Activated naive CD4-positive, alpha-beta T cell (primary cell): ENCODE results near the gene PRDM5.
"Not testable (repeated sequence)": the region's sequence is repeated elsewhere in the genome, so short reads cannot be mapped to it uniquely, and the experiment has no call there.

Experiments
- DNase-seq, 4 experiments: peaks; one replicate each; lab custom pipeline; 2025; lab: John Stamatoyannopoulos, UW

PRDM5 gene

DNA sequence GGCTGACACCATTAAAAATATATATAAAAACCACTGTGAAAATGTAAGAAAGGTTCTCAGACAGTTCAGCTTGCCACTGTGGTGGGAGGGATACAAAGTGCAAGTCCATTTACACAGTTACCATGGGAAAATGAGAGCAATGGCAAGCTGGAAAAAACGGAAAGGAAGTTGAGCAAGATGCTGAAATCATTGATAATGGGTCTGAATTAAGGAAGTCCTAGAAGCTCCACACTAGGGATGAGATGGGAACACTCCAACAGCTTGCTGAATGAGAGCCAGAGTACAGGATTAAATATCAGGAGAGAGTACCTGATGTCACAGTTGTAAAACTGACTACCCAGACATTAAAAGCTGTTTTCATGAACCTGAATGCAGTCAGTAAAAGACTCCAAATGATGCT is 218.6 kb downstream of the PRDM5 start:
- no peak for DNase-seq

DNA sequence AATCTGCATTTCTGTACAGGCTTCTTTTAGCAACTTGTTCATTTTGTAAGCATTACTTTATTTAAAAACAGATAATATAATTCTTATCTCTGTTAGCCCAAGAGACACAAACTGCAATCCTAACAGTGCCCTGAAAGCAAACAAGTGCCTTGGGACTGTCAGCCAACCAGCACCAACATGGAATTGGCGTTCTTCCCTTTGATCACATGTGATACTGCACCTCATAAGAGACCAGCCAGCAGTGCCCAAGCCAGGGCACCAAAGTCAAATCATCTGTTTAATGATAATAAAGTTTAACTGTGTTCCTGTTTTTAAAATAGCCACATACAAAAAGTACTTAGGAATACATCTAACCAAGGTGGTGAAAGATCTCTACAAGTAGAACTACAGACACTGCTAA is 223.2 kb downstream of the PRDM5 start:
- DNase-seq, result no peak

DNA sequence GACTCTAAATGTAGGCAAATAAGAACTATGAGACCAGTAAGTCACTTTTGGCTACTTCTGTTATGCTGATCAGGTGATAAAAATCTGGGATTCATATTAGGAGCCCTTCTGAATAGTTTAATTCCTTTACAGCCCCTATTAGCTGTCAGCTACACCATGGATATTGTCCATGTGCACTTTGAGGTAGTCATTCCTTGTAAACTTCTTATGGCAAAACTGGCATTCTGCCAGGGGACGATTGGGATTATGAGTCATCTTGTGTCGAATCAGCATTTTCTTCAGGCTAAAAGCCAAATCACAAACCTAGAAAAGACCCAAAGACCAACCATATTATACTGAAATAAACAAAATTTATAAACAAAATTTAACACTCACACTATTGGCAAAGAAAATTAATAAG is 227.6 kb downstream of the PRDM5 start:
- DNase-seq, result no peak

DNA sequence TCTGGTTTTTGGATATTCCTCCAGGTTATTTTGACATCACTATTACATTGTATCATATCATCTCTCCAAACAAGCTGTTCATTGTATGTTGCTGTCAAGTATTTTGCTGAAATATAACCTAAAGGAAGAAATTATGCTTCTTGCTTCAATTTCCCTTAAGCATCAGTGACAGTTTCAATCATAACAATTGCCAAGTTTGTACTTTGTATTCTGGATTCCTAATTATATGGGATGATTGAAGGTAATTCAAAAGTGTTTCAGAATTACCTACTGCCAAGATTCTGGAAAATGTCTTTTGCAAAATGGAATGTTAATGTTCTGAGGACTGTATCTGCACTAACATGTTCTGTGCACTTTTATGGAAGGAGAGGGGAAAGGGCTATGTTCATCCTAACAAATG is 228.7 kb downstream of the PRDM5 start:
- DNase-seq, result no peak

DNA sequence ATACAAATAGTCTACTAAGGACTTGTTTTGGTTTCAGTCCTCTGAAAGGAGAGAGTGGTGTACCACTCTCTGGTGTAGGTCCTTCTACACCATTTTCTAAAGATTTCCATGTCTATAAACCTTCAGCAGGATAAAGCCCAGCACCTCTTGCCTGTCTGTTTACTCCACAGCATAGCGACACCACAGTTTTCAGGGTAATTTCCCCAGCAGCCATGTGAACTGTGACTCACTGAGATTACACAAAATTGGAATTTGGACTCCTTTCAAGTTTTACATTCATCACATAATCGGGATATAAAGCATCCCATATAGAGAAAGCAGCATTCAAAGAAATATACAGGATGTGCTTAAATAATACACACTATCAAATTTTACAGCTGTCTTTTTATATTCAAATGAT is 229.6 kb downstream of the PRDM5 start:
- DNase-seq, result no peak

DNA sequence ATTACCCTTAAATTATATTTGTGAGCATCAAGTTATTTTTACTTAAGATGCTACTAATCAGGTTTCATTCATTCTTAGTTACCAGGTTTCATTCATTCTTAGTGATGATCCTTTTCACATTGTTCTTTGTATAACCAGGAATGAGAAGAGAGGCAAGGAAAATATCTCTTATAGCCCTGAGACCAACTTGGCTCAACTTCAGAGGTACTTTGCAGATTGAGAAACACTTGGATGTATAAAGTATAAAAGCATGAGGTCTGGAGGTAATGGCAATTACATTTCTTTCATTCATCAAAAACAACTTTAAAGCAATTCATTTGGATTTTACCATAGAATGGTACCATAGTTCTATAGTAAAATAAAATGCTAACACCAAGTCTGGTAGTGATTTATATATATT is 231.0 kb downstream of the PRDM5 start:
- no peak for DNase-seq

DNA sequence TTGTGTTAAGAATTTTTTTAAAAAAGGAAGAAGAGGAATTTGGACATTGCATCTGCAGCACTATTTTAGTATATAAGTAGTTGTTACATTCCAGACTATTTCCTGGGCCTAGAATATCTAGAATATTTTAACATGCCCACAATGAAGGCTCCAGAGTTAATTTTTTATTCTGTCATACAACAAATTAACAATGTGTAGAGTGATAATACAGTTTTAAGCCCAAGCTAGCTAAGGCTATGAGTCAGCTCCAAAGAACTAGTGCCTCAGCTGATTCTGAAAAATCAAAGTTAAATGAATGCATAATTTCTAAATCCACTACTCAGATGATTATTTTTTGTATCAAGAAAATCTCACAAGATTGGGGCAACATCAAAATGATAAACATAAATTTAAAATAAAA is 231.4 kb downstream of the PRDM5 start:
- no peak for DNase-seq

DNA sequence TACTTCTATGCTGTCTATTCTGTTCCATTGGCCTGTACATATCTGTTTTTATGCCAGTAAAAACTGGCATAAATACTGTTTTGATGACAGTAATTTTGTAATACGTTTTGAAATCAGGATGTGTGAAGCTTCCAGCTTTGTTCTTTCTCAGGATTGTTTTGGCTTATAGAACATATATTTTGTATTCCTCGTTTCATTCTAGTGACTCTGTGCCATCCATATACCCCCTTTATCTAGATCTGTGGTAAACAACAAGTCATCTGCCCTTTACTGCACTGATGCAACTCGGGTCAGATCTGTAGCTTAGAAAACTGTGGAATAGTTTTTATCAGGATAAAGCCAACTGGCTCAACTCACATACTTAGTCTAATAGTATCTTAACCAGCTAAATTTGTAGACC is 233.7 kb downstream of the PRDM5 start:
- no peak for DNase-seq

DNA sequence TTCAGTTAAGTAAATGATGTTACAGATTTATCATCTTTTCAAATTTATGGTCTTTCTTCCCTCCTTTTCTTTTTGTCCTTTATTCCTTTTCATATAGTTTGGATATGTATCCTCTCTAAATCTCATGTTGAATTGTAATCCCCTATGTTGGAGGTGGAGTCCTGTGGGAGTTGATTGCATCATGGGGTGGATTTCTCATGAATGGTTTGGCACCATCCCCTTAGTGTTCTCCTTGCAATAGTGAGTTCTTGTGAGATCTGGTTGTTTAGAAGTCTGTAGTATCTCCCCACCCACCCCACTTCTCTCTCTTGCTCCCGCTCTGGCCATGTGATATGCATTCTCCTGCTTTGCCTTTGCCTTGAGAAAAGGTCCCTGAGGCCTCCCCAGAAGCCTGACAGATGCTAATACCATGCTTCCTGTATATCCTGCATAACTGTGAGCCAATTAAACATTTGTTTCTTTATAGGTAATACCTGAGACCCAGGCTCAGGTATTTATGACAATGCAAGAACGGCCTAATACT is 236.7 kb downstream of the PRDM5 start:
- DNase-seq, result no peak

DNA sequence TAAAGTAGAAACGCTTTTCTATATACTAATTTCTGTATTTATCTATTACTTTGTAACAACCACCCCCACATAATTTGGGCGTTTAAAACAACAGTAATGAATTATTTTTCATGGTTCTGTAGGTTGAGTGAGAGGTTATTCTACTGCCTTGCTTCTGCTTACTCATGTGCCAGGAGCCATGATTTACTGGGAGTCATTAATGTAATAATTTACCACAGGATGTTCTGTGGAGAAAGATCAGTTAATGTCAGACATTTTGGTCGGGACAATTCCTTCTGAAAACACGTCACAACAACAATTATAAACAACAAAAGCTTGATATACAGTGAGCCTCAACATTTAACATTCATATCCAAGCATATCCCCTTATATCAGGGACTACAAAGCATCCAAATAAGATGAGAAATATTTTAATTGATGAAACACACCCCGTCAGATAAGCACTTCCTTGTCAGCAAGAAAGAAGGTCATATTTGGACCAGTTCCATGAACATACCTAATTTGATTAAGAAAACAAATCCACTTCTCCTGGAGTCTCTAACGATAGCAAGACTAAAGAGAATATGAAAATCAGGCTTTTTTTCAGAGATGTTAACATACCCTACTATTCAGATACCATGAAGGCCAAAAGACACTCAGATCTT is 238.5 kb downstream of the PRDM5 start:
- DNase-seq, result no peak

DNA sequence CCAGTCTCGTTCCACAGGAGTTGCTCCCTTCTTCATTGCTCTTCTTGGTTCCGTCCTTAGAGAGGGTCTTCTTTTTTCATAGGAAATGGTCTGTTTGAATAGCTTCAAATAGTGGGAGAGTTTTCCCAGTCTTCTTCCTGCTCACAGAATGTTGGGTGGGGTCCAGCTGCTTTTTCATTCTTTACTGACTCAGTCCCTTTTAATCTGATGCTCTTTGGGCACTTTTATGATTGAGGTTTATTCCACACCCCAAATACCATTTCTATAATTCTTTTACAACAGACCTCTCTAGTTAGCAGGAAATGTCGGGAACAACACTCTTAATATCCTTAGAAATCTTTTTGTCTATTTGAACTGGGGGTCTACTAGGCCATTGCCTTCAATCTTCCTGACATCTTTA is 239.5 kb downstream of the PRDM5 start:
- no peak for DNase-seq

DNA sequence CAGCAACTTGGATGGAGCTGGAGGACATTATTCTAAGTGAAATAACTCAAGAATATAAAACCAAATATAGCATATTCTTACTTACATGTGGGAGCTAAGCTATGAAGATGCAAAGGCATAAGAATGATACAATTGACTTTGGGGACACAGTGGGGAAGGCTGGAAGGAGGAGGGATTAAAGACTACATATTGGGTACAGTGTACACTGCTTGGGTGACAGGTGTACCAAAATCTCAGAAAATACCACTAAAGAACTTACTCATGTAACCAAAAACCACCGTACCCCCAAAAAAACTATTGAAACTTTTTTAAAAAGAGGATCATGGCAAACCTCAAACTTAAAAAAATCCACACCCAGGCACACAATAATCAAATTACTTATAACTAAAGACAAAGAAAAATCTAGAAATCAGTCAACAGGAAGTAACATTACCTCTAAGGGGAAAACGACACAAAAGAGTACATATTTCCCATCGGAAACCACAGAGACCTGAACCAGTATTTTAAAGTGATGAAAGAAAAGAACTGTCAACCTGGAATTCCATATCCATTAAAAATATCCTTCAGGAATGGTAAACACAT is 241.8 kb downstream of the PRDM5 start:
- DNase-seq, result no peak

DNA sequence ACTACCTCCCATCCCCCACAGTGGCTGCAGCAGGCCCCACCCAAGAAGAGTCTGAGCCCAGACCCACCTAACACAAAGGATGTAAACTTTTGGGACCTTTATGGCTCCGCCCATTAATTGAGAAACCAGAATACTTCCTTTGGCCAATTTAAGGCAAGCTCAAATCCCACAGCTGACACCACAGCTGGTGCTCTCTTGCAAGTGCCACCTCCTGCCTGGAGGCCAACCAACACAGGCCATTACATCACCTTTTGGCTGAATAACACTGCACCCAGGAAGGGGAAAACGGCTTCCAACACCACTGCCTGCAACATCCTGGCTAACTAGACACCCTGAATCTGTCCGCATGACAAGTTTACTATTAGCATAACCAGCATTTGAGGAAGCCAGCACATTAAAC is 248.8 kb downstream of the PRDM5 start:
- DNase-seq, result no peak

DNA sequence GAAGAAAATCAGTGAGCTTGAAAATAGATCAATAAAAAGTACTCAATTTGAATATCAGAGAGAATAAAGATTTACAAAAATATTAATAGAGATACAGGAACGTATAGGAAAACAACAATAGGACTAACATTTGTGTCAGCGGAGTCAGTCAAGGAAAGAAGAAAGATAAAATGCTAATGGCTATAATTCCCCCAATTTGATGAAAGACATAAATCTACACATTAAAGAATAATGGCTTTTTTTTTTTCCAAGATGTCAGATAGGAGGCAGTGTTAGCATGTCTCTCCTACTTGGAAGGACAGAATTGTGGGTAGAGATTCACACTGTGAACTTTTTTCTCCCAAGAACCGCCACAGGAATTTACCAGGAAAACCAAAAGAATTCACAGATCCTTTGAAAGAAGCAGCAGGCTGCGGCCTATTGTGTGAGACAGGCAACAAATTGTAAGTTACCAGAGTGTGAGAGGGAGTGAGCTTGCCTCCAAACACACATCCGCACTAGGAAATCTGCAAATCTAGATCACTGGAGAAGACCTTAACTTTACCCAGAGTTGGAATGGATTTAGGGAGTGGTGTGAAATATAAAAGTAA is 249.9 kb downstream of the PRDM5 start:
- DNase-seq, result no peak

DNA sequence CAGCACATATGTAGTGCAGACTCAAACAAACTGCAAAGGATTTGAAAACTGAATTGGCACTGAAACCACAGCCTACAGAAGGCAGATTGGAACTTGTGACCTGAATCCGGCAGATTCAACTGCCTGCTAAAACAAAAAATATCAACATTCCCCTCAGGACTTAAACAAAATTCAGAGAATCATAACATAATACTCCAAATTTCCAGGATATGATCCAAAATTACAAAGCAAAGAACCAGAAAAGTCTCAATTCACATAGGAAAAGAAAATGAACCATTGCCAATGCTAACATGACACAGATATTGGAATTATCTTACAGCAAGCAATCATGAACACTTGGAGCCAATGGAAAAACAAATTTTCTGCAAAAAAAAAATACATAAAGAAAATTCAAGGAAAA is 250.4 kb downstream of the PRDM5 start:
- DNase-seq, result no peak

DNA sequence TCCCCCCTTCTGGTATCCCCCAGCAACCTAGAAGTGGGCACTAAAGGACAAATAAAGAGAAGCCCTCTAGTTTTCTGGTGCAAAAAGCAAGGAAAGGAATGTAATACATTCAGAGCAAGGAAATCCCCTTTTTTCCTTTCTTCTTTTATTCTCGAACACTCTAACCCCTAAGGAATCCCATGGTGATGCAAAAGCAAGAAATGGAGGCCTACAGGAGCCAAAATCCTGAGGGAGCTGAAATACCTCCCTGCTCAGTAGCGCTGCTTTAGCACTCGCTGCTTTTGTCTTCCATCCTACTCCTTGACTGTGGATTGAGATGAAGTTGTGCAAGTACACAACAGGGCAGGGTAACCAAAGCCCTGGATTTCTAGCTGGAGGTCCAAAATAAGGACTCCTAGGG is 251.0 kb downstream of the PRDM5 start:
- no peak for DNase-seq

DNA sequence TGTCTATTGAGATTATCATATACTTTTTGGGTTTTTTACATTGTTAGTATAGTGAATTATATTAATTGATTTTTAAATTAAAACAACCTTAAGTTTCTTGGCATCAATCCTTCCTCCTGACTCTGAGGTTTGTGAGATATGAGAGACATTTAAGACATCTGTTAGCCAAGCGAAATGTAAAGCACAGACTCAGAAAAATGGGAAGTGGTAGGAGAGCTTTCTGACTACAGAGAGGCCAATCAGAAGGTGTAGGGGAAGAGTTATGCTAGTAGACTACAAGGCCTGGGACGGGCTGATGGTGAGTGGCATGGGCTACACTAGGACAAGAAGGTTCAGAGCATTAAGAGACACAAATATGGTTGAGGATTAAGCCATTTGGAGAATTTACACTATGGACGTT is 255.4 kb downstream of the PRDM5 start:
- no peak for DNase-seq

DNA sequence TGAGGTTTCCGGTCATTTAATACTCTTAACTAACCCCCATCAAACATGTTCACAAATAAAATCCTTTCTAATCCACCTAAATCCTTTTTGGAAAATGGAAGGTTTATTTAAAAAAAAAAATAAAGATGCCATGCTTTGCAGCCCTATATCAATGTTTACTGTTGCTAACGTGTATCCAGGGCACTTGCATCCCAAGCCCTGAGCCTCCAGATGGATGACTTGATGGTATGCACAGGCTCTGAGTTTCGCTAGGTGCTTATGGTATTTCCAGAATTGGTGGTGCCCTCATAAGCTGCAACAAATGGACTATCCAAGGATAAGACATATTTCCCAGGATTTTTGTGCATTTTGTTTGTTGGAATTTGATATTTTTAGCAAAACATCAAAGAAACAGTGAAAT is 257.7 kb downstream of the PRDM5 start:
- DNase-seq, result no peak

DNA sequence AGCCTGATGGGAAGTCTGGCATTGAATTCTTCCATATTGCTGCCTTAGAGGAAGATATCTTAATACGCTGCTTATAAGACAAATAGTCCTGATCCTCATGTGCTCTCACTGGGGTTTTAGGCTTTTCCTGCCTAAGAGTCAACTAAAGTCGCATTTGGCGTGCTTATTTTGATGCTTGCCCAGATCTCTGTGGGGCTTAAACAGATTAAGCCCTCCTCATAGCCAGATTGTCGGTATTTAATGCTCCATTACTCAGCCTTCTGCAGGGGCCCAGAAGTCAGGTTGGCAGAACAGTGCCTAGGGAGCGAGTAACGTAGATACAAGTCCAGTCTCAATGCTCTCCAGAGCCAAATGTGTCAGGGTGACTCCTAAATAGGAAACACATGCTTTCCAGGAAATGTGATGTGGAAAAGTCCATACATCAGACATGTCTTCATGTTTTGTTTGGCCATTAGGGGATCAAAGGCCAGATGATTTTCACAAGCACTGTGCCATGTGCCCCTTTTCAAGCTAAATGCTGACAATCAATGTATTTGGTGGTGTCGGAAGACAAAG is 262.8 kb downstream of the PRDM5 start:
- DNase-seq, result no peak

DNA sequence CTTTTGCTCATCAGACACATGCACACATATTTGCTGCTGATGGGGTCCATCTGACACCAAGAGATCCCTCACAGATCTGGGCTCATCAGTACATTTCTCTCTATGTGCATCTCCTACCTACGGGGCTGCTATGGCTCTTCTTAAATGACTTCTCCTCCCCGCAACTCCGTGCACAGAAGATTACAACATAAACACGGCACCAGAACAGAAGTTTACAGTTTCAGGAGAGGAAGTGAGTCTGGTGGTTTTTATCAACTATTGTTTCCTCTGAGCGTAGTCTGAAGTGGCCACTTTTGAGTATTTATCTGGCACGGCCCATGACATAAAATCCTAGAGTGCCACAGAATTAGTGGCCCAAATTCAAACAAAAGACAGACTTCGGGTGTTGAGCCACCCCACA is 263.8 kb downstream of the PRDM5 start:
- no peak for DNase-seq

DNA sequence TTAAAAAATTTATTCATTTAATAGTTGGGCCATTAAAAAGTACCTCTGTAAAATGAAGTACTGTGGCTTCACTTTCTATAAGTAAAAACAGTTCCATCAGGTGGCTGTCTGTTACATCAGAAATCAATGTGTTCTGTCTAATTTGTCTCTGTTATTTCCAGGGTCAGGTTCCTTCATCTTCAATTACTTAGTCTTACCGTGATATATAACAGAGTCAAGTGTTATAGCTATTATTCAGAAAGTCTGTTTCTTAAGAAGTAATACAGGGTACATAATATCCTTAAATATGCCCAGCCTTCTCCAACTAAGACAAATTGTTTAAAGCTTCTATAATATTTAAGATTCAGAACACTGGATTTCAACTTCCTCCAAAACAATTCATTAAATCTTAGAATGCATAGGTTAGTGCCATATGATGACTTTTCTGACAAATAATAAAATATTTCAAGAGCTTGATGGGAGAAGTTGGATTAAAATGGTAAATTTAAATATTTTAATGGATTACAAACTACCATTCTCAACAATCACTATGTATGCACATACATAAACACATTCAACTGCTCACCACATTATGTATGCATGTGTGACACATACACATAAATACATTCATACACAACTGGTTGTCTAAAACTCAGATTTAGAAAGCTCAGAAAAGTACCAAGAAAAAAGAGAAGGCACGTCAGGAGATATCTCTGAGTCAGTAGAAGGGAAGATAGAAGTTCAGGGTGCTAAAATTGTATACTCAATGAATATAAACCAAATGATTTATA is 268.5 kb downstream of the PRDM5 start:
- no peak for DNase-seq

DNA sequence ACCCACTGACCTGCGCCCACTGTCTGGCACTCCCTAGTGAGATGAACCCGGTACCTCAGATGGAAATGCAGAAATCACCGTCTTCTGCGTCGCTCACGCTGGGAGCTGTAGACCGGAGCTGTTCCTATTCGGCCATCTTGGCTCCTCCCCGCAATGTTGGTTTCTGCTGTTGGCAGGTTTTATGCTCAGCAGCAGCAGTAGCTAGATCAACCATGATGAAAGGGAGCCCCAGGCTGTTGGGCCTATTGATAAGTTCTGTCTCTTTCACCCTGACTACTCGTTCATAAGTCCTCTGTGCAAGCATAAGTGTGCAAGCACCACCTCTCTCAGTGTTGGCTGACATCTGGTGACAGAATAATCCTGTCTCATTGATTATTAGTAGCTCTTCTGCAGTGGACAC is 274.2 kb downstream of the PRDM5 start:
- DNase-seq, result not testable (repeated sequence)
